Mononuclear cell (primary cell): Measurements from ENCODE around the gene C2CD5. TPM values are rescaled to one million over a fixed set of nuclear protein-coding genes. Genes with fewer than 3 reads are reported as not detected.
"Not testable (repeated sequence)": the region's sequence is repeated elsewhere in the genome, so short reads cannot be mapped to it uniquely, and the experiment has no call there.

Source experiments
- H3K27me3 ChIP-seq: 2 replicates; pipeline ENCODE4 v1.6.0; 2011; ENCODE audit warnings: low read length, control low read depth; ENCODE audit not compliant: insufficient read depth
- H3K4me1 ChIP-seq: 2 replicates; pipeline ENCODE4 v1.5.1; 2011; ENCODE audit warnings: mild to moderate bottlenecking, low read length, control low read depth; ENCODE audit not compliant: insufficient read depth
- H3K4me3 ChIP-seq: 2 replicates; pipeline ENCODE4 v1.5.1; 2011; ENCODE audit warnings: mild to moderate bottlenecking, low read length, moderate library complexity
- H3K9me3 ChIP-seq: 2 replicates; pipeline ENCODE4 v1.5.1; 2011; ENCODE audit warnings: low read depth, mild to moderate bottlenecking, control low read depth, low read length
- total RNA-seq: library from RNA; depleted of rRNA; stranded (reverse); fragments of >200 nt; gene quantifications from one replicate; pipeline ENCODE4 v1.2.3, GENCODE V29; 2012

Gene C2CD5
- total RNA-seq, 1 donor = 29.1 TPM

GRCh38 chr12:22526836-22527235 is 17.5 kb downstream of the C2CD5 start:
- no peaks in the 10 kb centered on the region for H3K4me1 ChIP-seq
- no peaks in the 10 kb centered on the region for H3K27me3 ChIP-seq
- no peak overlapping the region for H3K4me3 ChIP-seq
- H3K9me3 ChIP-seq = peaks cover 7% of the 10 kb centered on the region

- H3K4me1 ChIP-seq = no peaks in the 10 kb centered on the region
- H3K4me3 ChIP-seq = no peak overlapping the region
- no peaks in the 10 kb centered on the region for H3K27me3 ChIP-seq
- H3K9me3 ChIP-seq = no peaks in the 10 kb centered on the region
These were observed 18.9 kb downstream of the C2CD5 start for GRCh38 chr12:22525426-22525825.

- no peaks in the 10 kb centered on the region for H3K9me3 ChIP-seq
- H3K27me3 ChIP-seq = no peaks in the 10 kb centered on the region
- no peaks in the 10 kb centered on the region for H3K4me1 ChIP-seq
- H3K4me3 ChIP-seq = no peak overlapping the region
These were observed 25.3 kb downstream of the C2CD5 start for GRCh38 chr12:22518998-22519397.

- H3K27me3 ChIP-seq = no peaks in the 10 kb centered on the region
- no peak overlapping the region for H3K4me3 ChIP-seq
- no peaks in the 10 kb centered on the region for H3K9me3 ChIP-seq
- H3K4me1 ChIP-seq = no peaks in the 10 kb centered on the region
These were observed 26.2 kb downstream of the C2CD5 start for GRCh38 chr12:22518060-22518719.

GRCh38 chr12:22514875-22515274 is 29.5 kb downstream of the C2CD5 start:
- H3K4me3 ChIP-seq = no peak overlapping the region
- H3K9me3 ChIP-seq = no peaks in the 10 kb centered on the region
- H3K4me1 ChIP-seq = no peaks in the 10 kb centered on the region
- no peaks in the 10 kb centered on the region for H3K27me3 ChIP-seq

GRCh38 chr12:22505826-22506225 is 38.5 kb downstream of the C2CD5 start:
- H3K4me1 ChIP-seq = no peaks in the 10 kb centered on the region
- H3K9me3 ChIP-seq = no peaks in the 10 kb centered on the region
- no peaks in the 10 kb centered on the region for H3K27me3 ChIP-seq
- H3K4me3 ChIP-seq = no peak overlapping the region

- no peaks in the 10 kb centered on the region for H3K27me3 ChIP-seq
- H3K4me1 ChIP-seq = no peaks in the 10 kb centered on the region
- no peak overlapping the region for H3K4me3 ChIP-seq
- no peaks in the 10 kb centered on the region for H3K9me3 ChIP-seq
These were observed 44.2 kb downstream of the C2CD5 start for GRCh38 chr12:22500100-22500499.

GRCh38 chr12:22499445-22499844 is 44.9 kb downstream of the C2CD5 start:
- no peaks in the 10 kb centered on the region for H3K9me3 ChIP-seq
- no peaks in the 10 kb centered on the region for H3K27me3 ChIP-seq
- H3K4me1 ChIP-seq = no peaks in the 10 kb centered on the region
- H3K4me3 ChIP-seq = no peak overlapping the region

- H3K4me1 ChIP-seq = no peaks in the 10 kb centered on the region
- H3K9me3 ChIP-seq = no peaks in the 10 kb centered on the region
- H3K27me3 ChIP-seq = no peaks in the 10 kb centered on the region
- H3K4me3 ChIP-seq = no peak overlapping the region
These were observed 50.0 kb downstream of the C2CD5 start for GRCh38 chr12:22494319-22494718.

- Histone ChIP-seq H3K9me3 (no peaks in the 10 kb centered on the region), H3K27me3 (no peaks in the 10 kb centered on the region), H3K4me3 (no peak overlapping the region), H3K4me1 (no peaks in the 10 kb centered on the region)
These were observed 53.3 kb downstream of the C2CD5 start for GRCh38 chr12:22491034-22491433.

GRCh38 chr12:22488478-22488877 is 55.9 kb downstream of the C2CD5 start:
- Histone ChIP-seq H3K4me3 (no peak overlapping the region), H3K9me3 (no peaks in the 10 kb centered on the region), H3K4me1 (no peaks in the 10 kb centered on the region), H3K27me3 (no peaks in the 10 kb centered on the region)

GRCh38 chr12:22487683-22488082 is 56.7 kb downstream of the C2CD5 start:
- H3K27me3 ChIP-seq, H3K4me3 ChIP-seq, H3K4me1 ChIP-seq, H3K9me3 ChIP-seq: not testable (repeated sequence)

- Histone ChIP-seq H3K9me3 (no peaks in the 10 kb centered on the region), H3K4me3 (no peak overlapping the region), H3K27me3 (no peaks in the 10 kb centered on the region), H3K4me1 (no peaks in the 10 kb centered on the region)
These were observed 62.7 kb downstream of the C2CD5 start for GRCh38 chr12:22481547-22482104.

- H3K4me1 ChIP-seq, H3K9me3 ChIP-seq, H3K4me3 ChIP-seq, H3K27me3 ChIP-seq: not testable (repeated sequence)
These were observed 63.5 kb downstream of the C2CD5 start for GRCh38 chr12:22480814-22481213.

GRCh38 chr12:22480016-22480415 is 64.3 kb downstream of the C2CD5 start:
- Histone ChIP-seq H3K27me3 (no peaks in the 10 kb centered on the region), H3K9me3 (no peaks in the 10 kb centered on the region), H3K4me1 (no peaks in the 10 kb centered on the region), H3K4me3 (no peak overlapping the region)

GRCh38 chr12:22477894-22478287 is 66.5 kb downstream of the C2CD5 start:
- H3K27me3 ChIP-seq = no peaks in the 10 kb centered on the region
- no peaks in the 10 kb centered on the region for H3K4me1 ChIP-seq
- no peak overlapping the region for H3K4me3 ChIP-seq
- no peaks in the 10 kb centered on the region for H3K9me3 ChIP-seq
